HG02642 (cell line): ENCODE measurements around the gene MPHOSPH10.
"Not testable (repeated sequence)": the region's sequence is repeated elsewhere in the genome, so short reads cannot be mapped to it uniquely, and the experiment has no call there.

ENCODE experiments used
- ATAC-seq: cut with Tn5 transposase; IDR thresholded peaks from one replicate; pipeline ENCODE4 v1.9.1; 2021; ENCODE audit warnings: mild to moderate bottlenecking; ENCODE audit not compliant: unreplicated experiment, poor library complexity

The MPHOSPH10 gene

DNA sequence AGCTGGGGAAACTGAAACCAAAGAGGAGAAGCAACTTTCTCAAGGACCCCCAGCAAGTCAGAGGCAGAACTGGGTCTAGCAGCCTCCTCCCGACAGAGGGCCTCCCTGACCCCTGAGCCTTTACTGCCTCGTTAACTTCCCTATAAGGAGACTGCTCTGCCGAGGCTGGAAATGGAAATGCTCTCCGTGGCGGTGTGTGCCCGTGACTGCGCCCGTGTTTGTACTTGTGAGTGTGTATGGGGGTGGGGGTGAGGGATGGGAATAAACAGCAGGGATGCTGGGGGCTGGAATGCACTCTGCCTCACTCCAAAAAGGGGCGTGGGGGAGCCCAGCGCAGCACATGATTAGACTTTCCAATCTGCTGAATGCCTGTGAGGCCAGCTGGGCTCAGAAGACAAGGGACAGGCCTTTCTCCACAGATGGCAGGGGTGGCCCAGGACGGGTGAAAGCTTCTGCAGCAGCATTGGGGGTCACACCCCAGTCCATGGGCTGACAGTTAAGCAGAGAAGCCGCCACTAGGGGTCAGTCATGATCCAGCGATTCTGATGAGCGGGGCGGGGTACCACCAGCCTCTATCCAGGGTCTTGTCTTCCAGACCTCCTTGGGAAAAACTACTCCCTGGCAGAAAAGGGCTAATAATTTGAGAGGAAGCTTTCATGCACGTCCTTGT lies 26.8 kb downstream of the MPHOSPH10 start:
- no peak for ATAC-seq

DNA sequence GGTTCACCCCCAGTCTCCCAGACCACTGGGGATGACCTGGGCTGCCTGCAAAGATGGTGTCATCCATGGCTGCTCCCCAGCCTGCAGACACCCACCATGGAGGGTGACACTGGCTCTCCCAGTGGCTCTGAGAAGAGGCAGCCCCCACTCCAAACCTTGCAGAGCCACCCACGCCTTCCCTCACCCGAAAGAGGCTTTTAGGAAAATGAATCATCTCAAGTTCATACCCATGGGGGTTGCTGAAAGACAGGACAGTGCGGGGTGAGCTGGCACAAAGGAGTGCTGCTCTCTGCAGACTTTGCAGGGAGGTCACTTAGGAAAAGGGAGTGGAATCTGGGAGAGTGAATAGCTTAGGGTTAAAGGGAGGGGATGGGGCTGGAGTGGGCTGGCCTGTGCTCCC lies 36.4 kb downstream of the MPHOSPH10 start:
- ATAC-seq: no peak

DNA sequence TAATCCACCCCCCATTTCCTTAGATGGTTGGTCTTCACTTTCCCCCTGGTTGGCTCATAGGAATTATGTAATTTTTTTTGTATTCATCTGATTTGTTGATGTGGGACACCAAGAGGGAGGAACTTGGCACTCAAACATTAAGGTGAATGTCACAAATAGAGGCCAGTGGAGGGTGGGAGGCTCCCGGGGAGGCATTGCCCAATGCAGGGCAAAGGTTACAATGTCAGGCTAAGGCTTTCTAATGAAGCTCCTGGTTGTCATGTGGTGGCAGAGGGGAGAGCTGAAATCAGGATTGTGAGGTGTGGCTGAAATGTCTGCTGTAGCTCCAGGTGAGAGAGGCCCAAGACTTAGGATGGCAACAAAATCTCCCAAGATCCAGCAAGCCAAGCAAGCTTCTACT lies 42.7 kb downstream of the MPHOSPH10 start:
- no peak for ATAC-seq

DNA sequence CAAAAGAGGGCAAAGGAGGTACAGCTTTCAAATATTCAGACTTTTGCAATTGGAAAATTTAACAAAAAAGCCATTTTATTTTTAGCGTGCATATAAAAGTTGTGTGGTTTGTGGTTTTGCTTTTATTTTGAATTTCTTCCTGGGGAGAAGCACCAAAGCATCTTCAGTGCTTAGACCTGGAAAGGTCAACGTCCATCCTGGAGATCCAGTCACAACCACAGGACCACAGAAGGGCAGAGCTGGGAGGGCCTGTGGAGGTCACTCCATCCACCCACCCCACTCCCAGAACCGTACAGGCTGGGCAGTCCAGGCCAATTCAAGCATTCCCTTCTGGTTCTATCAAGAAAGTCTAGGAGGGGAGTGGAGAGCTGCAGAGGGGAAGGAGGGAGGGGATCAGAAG lies 43.8 kb downstream of the MPHOSPH10 start:
- ATAC-seq: no peak

DNA sequence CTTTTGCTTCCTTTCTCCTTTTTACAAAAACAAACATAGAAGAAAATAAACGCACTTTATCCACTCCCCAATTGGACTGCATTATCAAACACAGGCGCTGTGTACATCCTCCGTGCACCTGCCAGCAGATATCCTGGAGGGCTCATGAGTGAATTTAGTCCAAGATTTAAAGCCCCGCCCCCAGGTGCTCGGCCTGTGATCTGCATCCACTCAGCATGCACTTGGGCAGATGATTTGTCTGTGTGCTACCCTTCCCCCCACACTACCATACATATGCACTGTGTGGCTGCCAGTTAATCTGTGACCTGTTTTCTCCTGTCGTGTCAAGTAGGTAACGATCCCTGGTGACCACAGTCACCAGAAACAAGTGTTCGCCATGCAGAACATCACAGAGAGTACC lies 48.4 kb downstream of the MPHOSPH10 start:
- not testable (repeated sequence) for ATAC-seq

DNA sequence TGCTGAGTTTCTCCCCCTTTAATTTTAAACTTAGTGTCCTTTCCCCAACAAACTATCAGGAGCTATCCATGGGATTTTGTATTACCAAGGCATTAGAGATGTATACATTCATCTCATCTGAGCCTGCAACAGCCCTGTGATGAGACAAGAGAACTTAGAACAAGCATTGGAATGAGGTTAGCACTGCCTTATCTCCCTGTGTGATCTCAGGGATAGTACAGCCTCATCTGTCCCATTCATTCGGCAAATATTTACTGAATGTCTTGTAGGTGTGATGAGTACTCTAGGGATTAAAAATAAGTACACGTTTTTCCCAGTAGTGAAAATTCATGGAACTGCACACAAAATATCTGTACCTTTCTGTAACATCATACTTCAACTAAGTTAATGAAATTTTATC lies 50.9 kb downstream of the MPHOSPH10 start:
- ATAC-seq: no peak

DNA sequence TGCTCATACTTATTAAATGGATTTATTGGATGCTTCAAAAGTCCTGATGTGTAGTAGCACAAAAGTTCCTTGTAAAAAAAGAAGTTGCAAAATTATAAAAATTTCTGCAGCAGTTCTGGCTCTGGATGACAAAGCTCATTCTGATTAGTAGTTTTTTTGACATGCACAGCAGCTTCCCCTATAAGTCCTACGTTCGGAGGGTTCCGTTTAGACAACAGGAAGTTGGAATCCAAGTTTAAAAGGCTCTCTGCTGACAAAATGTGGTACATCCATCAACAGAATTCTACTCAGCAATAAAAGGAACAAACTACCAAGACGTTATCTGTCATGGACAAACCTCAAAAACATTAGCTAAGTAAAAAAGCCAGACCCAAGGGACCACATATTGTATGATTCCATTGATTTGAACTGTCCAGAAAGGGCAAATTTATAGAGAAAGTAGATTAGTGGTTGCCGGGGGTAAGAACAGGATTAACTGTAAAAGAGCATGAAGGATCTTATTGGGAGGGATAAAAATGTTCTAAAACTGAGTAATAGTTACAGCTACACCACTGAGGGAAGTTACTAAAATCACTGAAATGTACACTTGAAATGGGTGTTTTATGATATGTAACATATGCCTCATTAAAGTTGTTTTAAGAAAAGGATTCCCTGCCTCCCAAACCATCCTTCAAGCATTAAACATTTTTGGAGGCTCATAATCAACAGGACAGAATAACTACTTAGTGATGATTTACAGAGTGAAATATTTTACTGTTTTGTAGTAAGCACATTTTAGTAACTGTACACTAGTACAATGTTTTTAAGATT lies 53.1 kb downstream of the MPHOSPH10 start:
- not testable (repeated sequence) for ATAC-seq

DNA sequence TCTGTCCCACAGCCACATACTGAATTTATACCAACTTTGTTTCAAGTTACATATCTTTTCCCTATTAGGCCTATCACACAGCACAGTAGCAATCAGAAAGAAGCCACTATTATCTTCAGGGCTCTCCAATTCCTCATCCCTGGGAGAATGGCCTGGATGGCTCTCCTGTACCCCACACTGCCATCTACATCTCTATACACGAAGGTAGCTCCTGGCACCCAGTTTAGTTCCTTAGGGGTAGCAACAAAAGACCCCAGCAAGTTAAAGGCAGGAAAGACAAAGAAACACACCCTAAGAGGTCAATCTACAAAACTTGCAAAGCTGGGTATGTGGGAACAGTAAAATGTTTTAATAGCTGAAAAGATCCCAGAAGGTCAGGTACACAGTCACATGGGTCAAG lies 56.5 kb downstream of the MPHOSPH10 start:
- no peak for ATAC-seq

DNA sequence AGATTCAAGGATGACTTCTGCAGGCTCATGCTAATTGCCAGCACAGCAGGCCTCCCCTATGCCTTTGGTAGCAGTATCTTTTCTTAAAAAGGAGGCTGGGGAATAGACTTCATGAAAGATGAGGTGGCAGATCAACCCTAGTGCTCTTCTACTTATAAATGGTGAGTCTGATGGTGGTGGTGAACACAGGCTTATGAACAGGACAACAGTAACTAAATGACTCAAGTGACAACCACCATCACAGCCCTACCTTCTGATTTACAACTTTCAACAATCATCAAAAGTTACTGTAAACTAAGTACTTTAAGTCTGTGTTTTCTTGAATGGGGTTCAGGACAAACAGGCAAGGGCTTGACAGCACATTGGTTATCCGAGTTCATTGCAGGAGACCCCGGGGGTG lies 57.2 kb downstream of the MPHOSPH10 start:
- no peak for ATAC-seq

DNA sequence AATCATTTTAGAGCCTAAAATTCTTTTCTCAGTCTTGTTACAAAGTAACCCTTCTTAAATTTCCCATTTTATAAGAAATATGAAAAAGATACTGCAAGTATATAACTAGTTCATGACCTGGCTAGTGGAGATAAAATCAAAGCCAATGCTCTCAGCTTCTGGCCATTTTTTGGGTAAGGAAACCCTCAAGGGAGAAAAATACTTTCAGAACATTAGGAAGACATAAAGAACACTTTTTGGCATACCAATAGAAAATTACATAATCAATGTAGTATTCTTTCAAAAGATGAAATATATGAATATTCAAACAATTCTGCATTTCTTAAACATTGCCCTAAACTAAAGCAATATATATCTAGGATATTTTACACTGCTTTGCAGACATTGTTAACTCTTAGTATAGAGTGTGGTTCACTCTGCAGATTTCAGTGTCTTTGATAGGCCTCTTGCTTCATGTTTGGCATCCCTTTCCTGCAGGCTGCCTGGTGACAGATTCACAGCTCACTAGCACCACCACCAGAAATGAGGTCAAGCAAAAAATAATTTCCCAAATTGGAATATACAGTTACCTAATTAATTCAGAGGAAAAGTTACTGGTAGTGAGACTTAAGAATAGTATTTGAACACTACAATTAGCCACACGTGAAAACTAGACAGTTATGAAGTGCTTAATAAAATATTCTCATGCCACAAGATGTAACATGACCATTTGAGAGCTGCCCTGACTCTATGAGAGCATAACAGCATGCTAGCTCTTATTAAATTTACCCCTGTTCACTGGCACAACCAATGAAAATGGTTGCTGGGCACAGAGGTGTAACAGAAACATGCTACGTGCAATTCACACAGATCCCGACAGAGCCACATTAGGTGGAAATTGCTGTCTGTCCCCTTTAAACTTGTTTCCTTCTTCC lies 60.5 kb downstream of the MPHOSPH10 start:
- ATAC-seq: no peak

DNA sequence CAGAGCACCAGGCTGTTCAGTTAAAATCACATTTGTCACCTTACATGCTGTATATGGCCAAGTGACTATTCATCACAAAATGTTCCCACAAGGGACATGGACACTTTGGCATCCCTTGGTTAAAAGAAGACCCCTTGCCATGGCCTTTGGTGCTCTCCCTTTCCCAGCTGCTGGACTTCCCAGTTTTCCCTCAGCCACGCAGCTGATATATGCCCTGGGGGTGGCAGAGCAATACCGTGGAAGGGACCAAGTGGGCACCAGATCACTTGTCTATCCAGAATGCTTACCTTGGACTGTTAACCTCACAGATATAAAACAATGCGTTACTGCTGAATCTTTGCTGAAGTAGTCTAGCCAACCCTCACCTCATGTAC lies 61.1 kb downstream of the MPHOSPH10 start:
- ATAC-seq: no peak
